ENCODE measurements around the gene TPRA1. TPM values are rescaled to one million over a fixed set of nuclear protein-coding genes. Genes with fewer than 3 reads are reported as not detected.

TPRA1 gene
- total and polyA plus RNA-seq, 4 experiments from 2014 or later: 28.3 to 40.1 (median 31.4) TPM

DNA sequence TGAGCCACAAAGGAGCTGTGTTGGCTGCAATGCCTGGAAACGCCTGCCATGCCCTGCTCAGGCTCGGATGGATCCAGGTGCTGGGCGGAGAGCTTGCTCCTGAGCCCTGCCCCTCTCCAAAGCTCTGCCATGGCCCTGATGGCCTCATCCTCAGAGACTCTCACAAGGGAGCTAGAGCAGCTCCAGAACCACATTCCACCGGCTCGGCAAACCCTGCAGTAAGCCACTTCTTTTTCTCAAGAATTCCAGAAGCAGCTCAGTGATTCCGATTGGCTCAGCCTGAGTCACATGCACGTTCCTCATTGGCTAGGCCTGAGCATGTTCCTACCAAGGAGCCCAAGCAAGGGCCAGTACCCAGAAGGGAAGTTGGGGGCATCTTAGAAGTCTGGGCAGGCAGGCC, 24.8 kb downstream of the TPRA1 start:
- no peak overlapping the region for H3K4me3 ChIP-seq (ENCODE audit: low read length in 2 of 2)
- no peak overlapping the region for H3K4me3 Mint-ChIP-seq
- intact Hi-C loops (cut with micrococcal nuclease): no loop called here
- peaks cover 0 to 1% (median 0%) of the 10 kb centered on the region in 4 donors for H3K4me1 Mint-ChIP-seq
- no peak overlapping the region for H3K27ac ChIP-seq (ENCODE audit: low read depth, low read length)
- ChIA-PET CTCF (ENCODE audit: partially characterized antibody) (interaction anchor here (1.6 kb wide), 1 partner anchor 10 kb away, joined by 4 read pairs; no protein-coding TSS in a partner anchor), POLR2A (ENCODE audit: partially characterized antibody) (no interaction called here)
- H3K27me3 Mint-ChIP-seq: peaks cover 0 to 1% of the 10 kb centered on the region in 2 donors
- no peaks in the 10 kb centered on the region for H3K4me1 ChIP-seq (ENCODE audit: insufficient read depth, low read length)
- H3K27me3 ChIP-seq (ENCODE audit: insufficient read depth, low read length): no peaks in the 10 kb centered on the region
- H3K9me3 Mint-ChIP-seq: peaks cover 0 to 5% (median under 1%) of the 10 kb centered on the region in 8 donors
- no peaks in the 10 kb centered on the region for H3K36me3 ChIP-seq (ENCODE audit: insufficient read depth, low read length)
- peaks cover 0 to 7% of the 10 kb centered on the region in 2 donors for H3K36me3 Mint-ChIP-seq
- no peak for DNase-seq
- no peaks in the 10 kb centered on the region for H3K9me3 ChIP-seq (ENCODE audit: control insufficient read depth in 1 of 2, low read length in 2 of 2)
- no peak overlapping the region for H3K27ac Mint-ChIP-seq

DNA sequence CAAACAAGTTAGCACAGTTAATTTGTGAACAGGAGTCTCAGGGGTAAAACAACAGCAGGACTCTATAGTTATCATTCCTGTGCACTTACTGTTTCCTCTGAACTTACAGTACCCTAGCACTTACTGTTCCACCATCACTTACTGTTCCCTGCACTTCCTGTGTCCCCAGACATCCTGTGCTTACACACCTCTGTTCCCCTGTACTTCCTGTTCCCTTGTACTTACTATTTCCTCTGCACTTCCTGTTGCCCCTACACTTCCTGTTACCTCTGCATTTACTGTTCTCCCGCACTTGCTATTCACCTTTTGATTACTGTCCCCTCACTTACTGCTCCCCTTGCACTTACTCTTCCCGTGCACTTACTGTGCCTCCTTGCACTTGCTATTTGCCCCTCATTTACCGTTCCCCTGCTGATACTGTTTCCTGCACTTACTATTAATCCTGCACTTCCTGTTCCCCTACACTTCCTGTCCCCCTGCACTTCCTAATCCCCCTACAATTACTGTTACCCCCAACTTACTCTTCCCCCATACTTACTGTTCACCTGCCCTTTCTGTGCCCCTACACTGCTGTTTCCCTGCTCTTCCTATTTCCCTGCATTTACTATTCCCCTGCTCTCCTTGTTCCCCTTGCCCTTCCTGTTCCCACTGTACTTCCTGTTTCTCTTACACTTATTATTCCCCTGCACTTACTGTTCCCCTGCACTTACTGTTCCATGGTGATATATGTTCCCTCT, 30.3 kb downstream of the TPRA1 start:
- CTCF ChIA-PET (ENCODE audit: partially characterized antibody): no interaction called here
- Mint-ChIP-seq H3K4me3 (peak overlapping the region in 2 of 8 donors; percentile 11 to 34), H3K36me3 (peaks cover 0 to 6% of the 10 kb centered on the region in 2 donors), H3K4me1 (peaks cover 5 to 9% (median 7%) of the 10 kb centered on the region in 4 donors), H3K27me3 (peaks cover 0 to 1% of the 10 kb centered on the region in 2 donors), H3K9me3 (peaks cover 2 to 15% (median 12%) of the 10 kb centered on the region in 8 donors), H3K27ac (peak overlapping the region in 4 of 7 donors; percentile 3 to 93 (median 36))
- Histone ChIP-seq H3K4me3 (ENCODE audit: low read length in 2 of 2) (no peak overlapping the region), H3K9me3 (ENCODE audit: control insufficient read depth in 1 of 2, low read length in 2 of 2) (no peaks in the 10 kb centered on the region), H3K27ac (ENCODE audit: low read depth, low read length) (no peak overlapping the region), H3K27me3 (ENCODE audit: insufficient read depth, low read length) (no peaks in the 10 kb centered on the region), H3K36me3 (ENCODE audit: insufficient read depth, low read length) (no peaks in the 10 kb centered on the region), H3K4me1 (ENCODE audit: insufficient read depth, low read length) (no peaks in the 10 kb centered on the region)
- POLR2A ChIA-PET (ENCODE audit: partially characterized antibody): no interaction called here
- intact Hi-C loops (cut with micrococcal nuclease): no loop called here
- peak in 1 of 5 donors; percentile 6 for DNase-seq

DNA sequence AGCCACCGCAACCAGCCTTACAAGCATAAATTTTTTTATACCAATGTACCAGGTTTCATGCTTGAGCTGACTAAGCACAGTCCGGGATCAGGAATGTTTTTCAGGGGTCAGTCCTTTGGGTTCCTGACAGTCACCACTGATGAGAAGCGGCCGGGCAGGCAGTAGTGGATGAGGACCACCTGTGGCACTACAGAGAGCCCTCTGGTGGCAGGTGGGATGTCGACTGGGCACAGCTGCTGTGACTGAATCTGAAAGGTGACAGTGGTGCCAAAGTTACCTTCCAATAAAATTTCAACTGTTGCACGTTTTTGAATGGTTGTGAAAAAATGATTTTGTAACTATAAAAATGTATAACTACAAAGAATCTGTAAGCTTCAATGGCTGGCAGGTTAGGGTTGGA, 34.0 kb downstream of the TPRA1 start:
- ChIA-PET POLR2A (ENCODE audit: partially characterized antibody) (no interaction called here), CTCF (ENCODE audit: partially characterized antibody) (interaction anchor here (1.2 kb wide), 1 partner anchor 8 kb away, joined by 6 read pairs; no protein-coding TSS in a partner anchor)
- Mint-ChIP-seq H3K27me3 (peaks cover 0 to 5% of the 10 kb centered on the region in 2 donors), H3K36me3 (peaks cover 0 to 6% of the 10 kb centered on the region in 2 donors), H3K27ac (no peak overlapping the region), H3K4me1 (peaks cover 5 to 9% (median 7%) of the 10 kb centered on the region in 4 donors), H3K4me3 (no peak overlapping the region), H3K9me3 (peaks cover 0 to 13% (median 11%) of the 10 kb centered on the region in 8 donors)
- Histone ChIP-seq H3K27me3 (ENCODE audit: insufficient read depth, low read length) (no peaks in the 10 kb centered on the region), H3K4me3 (ENCODE audit: low read length in 2 of 2) (no peak overlapping the region), H3K27ac (ENCODE audit: low read depth, low read length) (no peak overlapping the region), H3K36me3 (ENCODE audit: insufficient read depth, low read length) (no peaks in the 10 kb centered on the region), H3K4me1 (ENCODE audit: insufficient read depth, low read length) (no peaks in the 10 kb centered on the region), H3K9me3 (ENCODE audit: control insufficient read depth in 1 of 2, low read length in 2 of 2) (no peaks in the 10 kb centered on the region)
- no peak for DNase-seq
- intact Hi-C loops (cut with micrococcal nuclease): no loop called here

DNA sequence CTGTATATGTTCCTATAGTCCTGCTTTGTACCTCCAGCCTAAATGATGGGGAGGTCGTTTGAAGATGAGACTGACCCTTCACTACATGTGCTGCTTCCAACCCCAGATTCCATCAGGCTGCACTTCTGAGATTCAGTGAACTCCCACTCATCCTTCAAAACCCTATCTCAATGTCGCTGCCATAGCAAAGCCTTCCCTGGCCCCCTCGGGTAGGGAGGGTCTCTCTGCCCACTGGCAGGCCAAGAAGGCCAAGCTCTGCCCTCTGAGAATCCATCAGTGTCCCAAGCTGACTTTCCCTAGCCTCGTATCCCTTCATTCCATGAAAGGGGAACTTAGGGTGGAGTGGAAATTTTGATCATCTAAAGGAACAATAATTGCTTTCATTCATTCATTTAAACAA, 35.4 kb downstream of the TPRA1 start:
- no peak for DNase-seq

DNA sequence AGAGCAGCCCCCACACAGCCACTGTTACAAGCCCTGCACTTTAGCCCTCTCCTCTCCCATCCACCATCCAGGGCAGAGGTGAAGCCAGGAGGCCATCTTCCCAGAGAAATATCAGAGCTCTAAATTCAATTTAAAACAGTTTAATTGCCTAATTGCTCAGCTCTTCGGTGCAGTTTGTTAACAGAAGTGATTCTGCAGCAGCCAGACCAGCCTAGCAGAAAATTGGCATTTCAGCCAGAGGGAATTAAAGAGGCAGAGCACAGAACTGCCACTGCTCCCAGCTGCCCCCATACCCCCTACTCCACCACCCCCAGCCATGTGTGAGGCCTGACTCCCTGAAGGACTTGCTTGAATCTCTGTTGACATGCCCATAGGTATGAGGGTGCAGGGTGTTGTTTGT, 38.5 kb downstream of the TPRA1 start:
- H3K4me3 Mint-ChIP-seq: no peak overlapping the region
- CTCF ChIA-PET (ENCODE audit: partially characterized antibody): interaction anchor here (1.8 to 2.9 kb wide), 3 partner anchors 8 to 873 kb away, joined by 5 to 9 read pairs (median 6); no protein-coding TSS in a partner anchor
- POLR2A ChIA-PET (ENCODE audit: partially characterized antibody): no interaction called here
- intact Hi-C loops (cut with micrococcal nuclease): no loop called here
- DNase-seq: no peak
- no peak overlapping the region for H3K4me3 ChIP-seq (ENCODE audit: low read length in 2 of 2)
- no peaks in the 10 kb centered on the region for H3K27me3 ChIP-seq (ENCODE audit: insufficient read depth, low read length)
- H3K36me3 Mint-ChIP-seq: no peaks in the 10 kb centered on the region
- no peak overlapping the region for H3K27ac ChIP-seq (ENCODE audit: low read depth, low read length)
- H3K4me1 Mint-ChIP-seq: peaks cover 3 to 8% (median 5%) of the 10 kb centered on the region in 4 donors
- H3K27ac Mint-ChIP-seq: no peak overlapping the region
- no peaks in the 10 kb centered on the region for H3K9me3 Mint-ChIP-seq
- H3K36me3 ChIP-seq (ENCODE audit: insufficient read depth, low read length): no peaks in the 10 kb centered on the region
- peaks cover 0 to 9% of the 10 kb centered on the region in 2 donors for H3K27me3 Mint-ChIP-seq
- peaks cover 11% of the 10 kb centered on the region for H3K4me1 ChIP-seq (ENCODE audit: insufficient read depth, low read length)
- no peaks in the 10 kb centered on the region for H3K9me3 ChIP-seq (ENCODE audit: control insufficient read depth in 1 of 2, low read length in 2 of 2)

More for the DNA sequence above, 35.4 kb downstream of the TPRA1 start:
- Mint-ChIP-seq H3K27me3 (peaks cover 0 to 9% of the 10 kb centered on the region in 2 donors), H3K36me3 (peaks cover 0 to 3% of the 10 kb centered on the region in 2 donors), H3K4me1 (peaks cover under 1 to 4% (median under 1%) of the 10 kb centered on the region in 4 donors), H3K9me3 (peaks cover 0 to 9% (median 6%) of the 10 kb centered on the region in 8 donors), H3K4me3 (no peak overlapping the region), H3K27ac (no peak overlapping the region)
- no peaks in the 10 kb centered on the region for H3K4me1 ChIP-seq (ENCODE audit: insufficient read depth, low read length)
- H3K9me3 ChIP-seq (ENCODE audit: control insufficient read depth in 1 of 2, low read length in 2 of 2): no peaks in the 10 kb centered on the region
- H3K4me3 ChIP-seq (ENCODE audit: low read length in 2 of 2): no peak overlapping the region
- no peak overlapping the region for H3K27ac ChIP-seq (ENCODE audit: low read depth, low read length)
- no peaks in the 10 kb centered on the region for H3K27me3 ChIP-seq (ENCODE audit: insufficient read depth, low read length)
- POLR2A ChIA-PET (ENCODE audit: partially characterized antibody): no interaction called here
- intact Hi-C loops (cut with micrococcal nuclease): no loop called here
- CTCF ChIA-PET (ENCODE audit: partially characterized antibody): interaction anchor here (1.0 kb wide), 1 partner anchor 9 kb away, joined by 3 read pairs; no protein-coding TSS in a partner anchor
- no peaks in the 10 kb centered on the region for H3K36me3 ChIP-seq (ENCODE audit: insufficient read depth, low read length)

DNA sequence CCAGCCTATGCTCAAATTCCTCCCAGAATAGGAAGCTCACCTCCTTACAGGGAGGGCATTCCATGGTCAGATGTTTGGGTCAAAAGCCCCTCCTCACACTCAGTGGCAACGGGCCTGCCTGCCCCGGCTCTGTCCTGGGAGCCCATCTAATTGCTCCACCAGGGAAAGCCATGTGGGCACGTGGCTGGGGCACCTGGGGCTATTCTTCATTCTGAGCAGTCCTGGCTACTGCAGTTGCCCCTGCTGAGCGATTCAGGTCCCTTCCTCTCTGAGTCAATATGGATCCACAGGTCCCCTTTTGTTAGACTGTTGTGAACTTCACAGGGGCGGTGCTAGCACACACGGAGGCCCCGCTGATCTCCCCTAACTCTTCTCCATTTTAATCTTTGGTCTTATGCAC, 39.4 kb downstream of the TPRA1 start:
- CTCF ChIA-PET (ENCODE audit: partially characterized antibody): interaction anchor here (0.8 to 2.2 kb wide), 3 partner anchors 10 to 872 kb away, joined by 4 to 6 read pairs (median 5); no protein-coding TSS in a partner anchor
- H3K4me1 ChIP-seq (ENCODE audit: insufficient read depth, low read length): peaks cover 14% of the 10 kb centered on the region

DNA sequence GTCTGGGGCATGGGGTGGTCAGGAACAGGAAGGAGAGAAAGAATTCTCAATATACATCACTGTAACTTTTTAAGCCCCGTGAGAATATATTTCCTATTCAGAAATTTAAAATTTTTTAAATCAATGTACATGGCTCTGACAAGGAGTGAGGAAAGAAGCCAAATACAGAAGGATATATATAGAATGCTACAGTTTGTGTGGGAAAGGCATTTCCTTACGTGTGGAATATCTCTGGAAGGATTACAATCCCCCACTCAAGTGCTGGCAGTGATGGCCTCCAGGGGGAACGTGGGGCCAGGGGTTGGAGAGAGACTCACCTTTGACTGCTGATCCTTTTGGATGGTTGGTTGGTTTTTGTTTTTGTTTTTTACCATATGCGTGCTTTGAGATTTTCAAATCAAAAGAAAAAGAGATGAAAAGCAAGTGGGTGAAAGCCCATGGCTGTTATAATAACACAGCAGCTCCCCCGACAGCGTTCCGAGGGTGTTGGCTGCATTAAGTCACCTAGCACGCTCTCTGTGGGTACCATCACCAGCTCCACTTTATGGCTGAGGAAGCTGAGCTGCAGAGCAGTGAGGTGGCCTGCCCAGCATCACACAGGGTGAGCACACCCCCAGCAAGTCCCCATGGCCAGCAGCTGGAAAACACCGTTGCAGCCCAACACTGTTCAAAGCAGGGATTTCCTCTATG, 39.9 kb downstream of the TPRA1 start:
- intact Hi-C loops (cut with micrococcal nuclease): no loop called here
- H3K4me1 Mint-ChIP-seq: peaks cover 3 to 19% (median 11%) of the 10 kb centered on the region in 4 donors
- no peak overlapping the region for H3K27ac ChIP-seq (ENCODE audit: low read depth, low read length)
- H3K4me3 ChIP-seq (ENCODE audit: low read length in 2 of 2): no peak overlapping the region
- no peaks in the 10 kb centered on the region for H3K36me3 Mint-ChIP-seq
- POLR2A ChIA-PET (ENCODE audit: partially characterized antibody): no interaction called here
- H3K27me3 Mint-ChIP-seq: peaks cover 0 to 9% of the 10 kb centered on the region in 2 donors
- no peaks in the 10 kb centered on the region for H3K9me3 ChIP-seq (ENCODE audit: control insufficient read depth in 1 of 2, low read length in 2 of 2)
- peaks cover 14% of the 10 kb centered on the region for H3K4me1 ChIP-seq (ENCODE audit: insufficient read depth, low read length)
- H3K9me3 Mint-ChIP-seq: no peaks in the 10 kb centered on the region
- no peak overlapping the region for H3K27ac Mint-ChIP-seq
- no peak for DNase-seq
- H3K4me3 Mint-ChIP-seq: no peak overlapping the region
- no peaks in the 10 kb centered on the region for H3K27me3 ChIP-seq (ENCODE audit: insufficient read depth, low read length)
- H3K36me3 ChIP-seq (ENCODE audit: insufficient read depth, low read length): no peaks in the 10 kb centered on the region
- CTCF ChIA-PET (ENCODE audit: partially characterized antibody): interaction anchor here (0.8 to 5.2 kb wide), 5 partner anchors 10 to 1028 kb away, joined by 4 to 90 read pairs (median 6); partner anchors contain the start of gene CHST13

More for the DNA sequence above, 39.4 kb downstream of the TPRA1 start:
- no peak overlapping the region for H3K4me3 Mint-ChIP-seq
- intact Hi-C loops (cut with micrococcal nuclease): no loop called here
- DNase-seq: no peak
- H3K4me1 Mint-ChIP-seq: peaks cover 3 to 15% (median 11%) of the 10 kb centered on the region in 4 donors
- no peak overlapping the region for H3K27ac Mint-ChIP-seq
- Histone ChIP-seq H3K36me3 (ENCODE audit: insufficient read depth, low read length) (no peaks in the 10 kb centered on the region), H3K27ac (ENCODE audit: low read depth, low read length) (no peak overlapping the region), H3K9me3 (ENCODE audit: control insufficient read depth in 1 of 2, low read length in 2 of 2) (no peaks in the 10 kb centered on the region), H3K4me3 (ENCODE audit: low read length in 2 of 2) (no peak overlapping the region), H3K27me3 (ENCODE audit: insufficient read depth, low read length) (no peaks in the 10 kb centered on the region)
- peaks cover 0 to 9% of the 10 kb centered on the region in 2 donors for H3K27me3 Mint-ChIP-seq
- POLR2A ChIA-PET (ENCODE audit: partially characterized antibody): no interaction called here
- no peaks in the 10 kb centered on the region for H3K36me3 Mint-ChIP-seq
- H3K9me3 Mint-ChIP-seq: no peaks in the 10 kb centered on the region
